ENCODE measurements around the gene SMIM38.

Gene SMIM38

GRCh38 chr11:69162505-69162904 is 6.8 kb downstream of the SMIM38 start:
- no peak for DNase-seq

GRCh38 chr11:69163842-69164241 is 8.1 kb downstream of the SMIM38 start:
- no peak for DNase-seq

GRCh38 chr11:69164824-69165223 is 9.1 kb downstream of the SMIM38 start:
- no peak for DNase-seq

- no peak for DNase-seq
Observed at GRCh38 chr11:69165775-69166174, 10.0 kb downstream of the SMIM38 start.

GRCh38 chr11:69166218-69167115 is 10.7 kb downstream of the SMIM38 start:
- DNase-seq = no peak

- no peak for DNase-seq
Observed at GRCh38 chr11:69167130-69167915, 11.6 kb downstream of the SMIM38 start.

- DNase-seq = no peak
Observed at GRCh38 chr11:69167916-69168691, 12.4 kb downstream of the SMIM38 start.

- no peak for DNase-seq
Observed at GRCh38 chr11:69169479-69169878, 13.7 kb downstream of the SMIM38 start.

GRCh38 chr11:69170704-69171103 is 15.0 kb downstream of the SMIM38 start:
- DNase-seq = no peak

GRCh38 chr11:69171476-69172240 is 15.9 kb downstream of the SMIM38 start:
- DNase-seq = no peak

- no peak for DNase-seq
Observed at GRCh38 chr11:69172674-69173073, 16.9 kb downstream of the SMIM38 start.

GRCh38 chr11:69173331-69173730 is 17.6 kb downstream of the SMIM38 start:
- no peak for DNase-seq

- no peak for DNase-seq
Observed at GRCh38 chr11:69173925-69174581, 18.3 kb downstream of the SMIM38 start.

GRCh38 chr11:69174841-69175240 is 19.1 kb downstream of the SMIM38 start:
- no peak for DNase-seq

- DNase-seq = no peak
Observed at GRCh38 chr11:69178819-69179482, 23.2 kb downstream of the SMIM38 start.

GRCh38 chr11:69180226-69180625 is 24.5 kb downstream of the SMIM38 start:
- DNase-seq = no peak

GRCh38 chr11:69180726-69181125 is 25.0 kb downstream of the SMIM38 start:
- DNase-seq = no peak

- DNase-seq = no peak
Observed at GRCh38 chr11:69183613-69184012, 27.9 kb downstream of the SMIM38 start.

- DNase-seq = no peak
Observed at GRCh38 chr11:69186316-69187260, 30.9 kb downstream of the SMIM38 start.

- DNase-seq = no peak
Observed at GRCh38 chr11:69187540-69188065, 31.9 kb downstream of the SMIM38 start.

Data from activated effector memory CD4-positive, alpha-beta T cell treated with Interleukin-2 at 50 U/mL for 16 hours (primary cell).